GM12891 (cell line): Measurements from ENCODE around the gene ENAH.

Experiments used
- POLR2A ChIP-seq: IDR thresholded peaks from 2 replicates; pipeline ENCODE4 v1.6.1; 2011; ENCODE audit warnings: low read depth, low read length, control low read depth
- POLR2AphosphoS5 ChIP-seq: IDR thresholded peaks from 2 replicates; pipeline ENCODE4 v1.6.1; 2011; ENCODE audit warnings: low read depth, low read length, control low read depth
- POU2F2 ChIP-seq: IDR thresholded peaks from 2 replicates; pipeline ENCODE4 v1.6.1; 2011; ENCODE audit warnings: low read depth, mild to moderate bottlenecking, control low read depth, low read length, moderate library complexity
- SPI1 ChIP-seq: IDR thresholded peaks from 2 replicates; pipeline ENCODE4 v1.6.1; 2011; ENCODE audit warnings: low read depth, low read length, control low read depth
- TAF1 ChIP-seq: IDR thresholded peaks from 2 replicates; pipeline ENCODE4 v1.6.1; 2011; ENCODE audit warnings: low read depth, low read length, control low read depth

DNA sequence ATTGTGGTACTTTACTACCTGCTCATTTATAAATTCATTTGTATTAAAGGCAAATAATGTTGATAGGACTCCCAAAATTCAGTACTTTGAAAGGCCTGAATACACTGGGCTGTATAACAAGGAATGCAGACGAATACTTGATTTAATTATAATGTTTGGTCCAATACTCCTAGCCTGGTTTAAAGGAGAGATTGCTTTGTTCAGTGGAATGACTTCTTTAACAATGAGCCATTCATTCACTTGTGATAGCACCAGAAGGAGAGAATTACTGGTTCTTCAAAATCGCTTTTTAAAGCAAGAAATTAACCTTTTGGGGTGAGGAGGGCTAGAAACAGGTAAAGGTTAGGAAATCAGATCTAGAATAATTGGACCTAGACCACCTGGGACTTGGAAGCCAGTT is 28.3 kb upstream of the ENAH start:
- TF ChIP-seq POLR2AphosphoS5 (no peak), TAF1 (no peak), POLR2A (no peak), SPI1 (no peak), POU2F2 (no peak)
